Uterus (tissue), 2 donors: ENCODE data around the gene TMEM203.

Experiments used
- POLR2A ChIP-seq, 2 donors: fragments of 450-650 bp; IDR thresholded peaks; one replicate each; pipeline ENCODE4 v1.6.1; 2016; ENCODE audit warnings: antibody characterized with exemption in 2 of 2, mild to moderate bottlenecking in 1 of 2, moderate library complexity in 1 of 2
- TF ChIP-seq, protein P1 (sequence below), 4 experiments: fragments of 200-600 bp in 2 of 4; fragments of 450-650 bp in 2 of 4; sonication (generic) in 2 of 4; IDR thresholded peaks; one replicate each; pipeline ENCODE4 v1.5.1; 2016 to 2019; ENCODE audit warnings: antibody characterized with exemption in 4 of 4, mild to moderate bottlenecking in 2 of 4, moderate library complexity in 1 of 4

- TF ChIP-seq, protein P1, sequence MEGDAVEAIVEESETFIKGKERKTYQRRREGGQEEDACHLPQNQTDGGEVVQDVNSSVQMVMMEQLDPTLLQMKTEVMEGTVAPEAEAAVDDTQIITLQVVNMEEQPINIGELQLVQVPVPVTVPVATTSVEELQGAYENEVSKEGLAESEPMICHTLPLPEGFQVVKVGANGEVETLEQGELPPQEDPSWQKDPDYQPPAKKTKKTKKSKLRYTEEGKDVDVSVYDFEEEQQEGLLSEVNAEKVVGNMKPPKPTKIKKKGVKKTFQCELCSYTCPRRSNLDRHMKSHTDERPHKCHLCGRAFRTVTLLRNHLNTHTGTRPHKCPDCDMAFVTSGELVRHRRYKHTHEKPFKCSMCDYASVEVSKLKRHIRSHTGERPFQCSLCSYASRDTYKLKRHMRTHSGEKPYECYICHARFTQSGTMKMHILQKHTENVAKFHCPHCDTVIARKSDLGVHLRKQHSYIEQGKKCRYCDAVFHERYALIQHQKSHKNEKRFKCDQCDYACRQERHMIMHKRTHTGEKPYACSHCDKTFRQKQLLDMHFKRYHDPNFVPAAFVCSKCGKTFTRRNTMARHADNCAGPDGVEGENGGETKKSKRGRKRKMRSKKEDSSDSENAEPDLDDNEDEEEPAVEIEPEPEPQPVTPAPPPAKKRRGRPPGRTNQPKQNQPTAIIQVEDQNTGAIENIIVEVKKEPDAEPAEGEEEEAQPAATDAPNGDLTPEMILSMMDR (IDR thresholded peaks at IDR 0.05): no peak
- TF ChIP-seq POLR2A (IDR thresholded peaks at IDR 0.05): no peak
Measured at GRCh38 chr9:137191691-137192447, 13.6 kb downstream of the TMEM203 start.
